Medulla oblongata (tissue), 1 donor: ENCODE results near the gene ADAMTS19.

Experiments
- DNase-seq: peaks from one replicate; pipeline ENCODE4 v3.0.0-alpha.2; 2015; ENCODE audit errors: extremely low spot score

Gene ADAMTS19

DNA sequence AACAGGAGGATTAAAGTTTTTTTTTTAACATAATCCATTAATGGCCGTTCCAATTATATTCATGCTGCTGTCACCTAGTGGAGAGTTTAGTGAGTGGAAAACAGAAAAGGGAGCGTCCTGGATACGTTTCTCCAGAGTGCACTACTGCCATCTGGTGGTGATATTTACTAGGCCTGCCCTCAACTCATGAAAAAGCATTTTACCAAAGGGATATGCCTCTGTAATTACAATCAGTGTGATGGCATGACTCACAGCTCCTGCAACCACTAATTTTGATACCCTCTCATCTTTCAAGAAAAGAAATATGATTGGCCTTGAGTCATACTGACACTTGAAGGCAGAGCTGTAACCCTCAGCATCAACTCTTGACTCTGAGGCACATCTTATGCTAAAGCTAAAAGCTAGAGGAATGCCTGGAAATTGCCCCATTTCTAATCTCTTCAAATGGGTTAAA, 307.9 kb downstream of the ADAMTS19 start:
- DNase-seq = peak; percentile 96

- no peak for DNase-seq
These were observed 308.6 kb downstream of the ADAMTS19 start for GRCh38 chr5:129768735-129769134.

DNA sequence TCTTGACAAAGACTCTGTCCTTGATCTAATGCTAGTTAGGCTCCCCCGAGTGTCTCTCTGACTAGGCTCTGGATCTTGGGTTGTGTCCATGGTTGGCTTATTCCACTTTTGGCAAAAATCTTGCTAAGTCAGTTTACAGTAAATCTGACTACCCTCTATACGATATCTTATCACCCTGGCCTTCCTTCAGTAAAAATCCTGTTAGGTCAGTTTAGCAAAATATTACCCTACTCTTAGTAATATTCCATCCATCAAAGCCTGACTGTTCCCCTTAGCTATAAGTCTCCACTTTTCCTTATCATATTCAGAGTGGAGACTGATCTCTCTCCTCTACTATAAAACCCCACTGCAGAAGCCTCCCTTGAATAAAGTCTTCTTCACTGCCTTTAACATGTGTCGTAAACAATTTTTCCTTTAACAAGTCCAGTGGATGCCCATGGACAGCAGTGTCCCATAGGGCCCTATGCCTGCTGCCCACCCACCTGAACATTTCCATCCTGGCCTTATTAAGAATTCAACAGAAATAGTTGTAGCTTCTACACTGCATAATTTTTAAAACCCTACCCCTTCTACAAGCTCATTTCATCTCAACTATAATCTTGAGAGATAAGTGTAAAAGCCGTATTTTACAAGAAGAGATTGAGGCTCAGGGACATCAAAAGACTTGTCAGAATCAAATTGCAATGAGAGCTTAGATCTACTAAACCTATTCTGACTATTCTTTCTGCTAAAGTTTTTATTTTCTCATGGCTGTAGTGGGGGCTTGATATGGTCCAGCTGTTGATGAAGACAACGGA, 310.1 kb downstream of the ADAMTS19 start:
- DNase-seq = no peak

DNA sequence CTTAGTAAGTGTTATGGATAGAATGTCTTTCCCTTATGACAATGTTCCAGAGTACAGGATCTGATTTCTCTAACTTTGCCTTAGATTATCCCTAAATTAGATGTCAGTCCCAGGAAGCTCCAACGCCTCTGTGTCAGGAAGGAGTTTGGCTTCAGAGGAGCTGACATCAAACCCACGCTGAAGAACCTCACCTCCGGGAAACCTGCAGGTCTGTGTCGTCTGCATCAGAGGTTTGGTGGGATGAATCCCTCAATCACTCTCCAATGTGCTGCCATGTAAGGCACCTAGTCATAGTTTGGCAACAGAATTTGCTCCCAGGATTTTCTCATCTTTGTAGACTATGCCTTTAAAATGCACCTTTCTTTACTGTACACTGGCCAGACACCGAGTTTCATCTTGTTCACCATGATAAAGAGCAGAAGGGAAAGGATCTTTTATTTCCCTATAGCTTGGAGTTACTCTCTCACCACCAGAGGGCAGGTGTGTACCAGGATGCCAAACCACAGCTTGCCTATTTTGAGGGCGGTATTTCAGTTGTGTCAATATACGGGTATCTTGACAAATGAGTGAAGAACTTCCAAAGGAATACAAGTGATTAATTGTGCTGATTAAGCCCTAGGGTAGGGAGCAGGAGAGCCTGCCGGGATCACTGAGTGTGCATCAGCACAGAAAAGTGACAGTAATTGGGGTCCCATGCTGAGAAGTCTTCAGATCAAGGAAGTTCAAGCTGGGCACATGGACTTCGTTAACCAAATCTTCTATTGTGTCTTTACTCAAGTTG, 311.1 kb downstream of the ADAMTS19 start:
- peak; percentile 92 for DNase-seq

GRCh38 chr5:129773376-129773775, 313.3 kb downstream of the ADAMTS19 start:
- no peak for DNase-seq

DNA sequence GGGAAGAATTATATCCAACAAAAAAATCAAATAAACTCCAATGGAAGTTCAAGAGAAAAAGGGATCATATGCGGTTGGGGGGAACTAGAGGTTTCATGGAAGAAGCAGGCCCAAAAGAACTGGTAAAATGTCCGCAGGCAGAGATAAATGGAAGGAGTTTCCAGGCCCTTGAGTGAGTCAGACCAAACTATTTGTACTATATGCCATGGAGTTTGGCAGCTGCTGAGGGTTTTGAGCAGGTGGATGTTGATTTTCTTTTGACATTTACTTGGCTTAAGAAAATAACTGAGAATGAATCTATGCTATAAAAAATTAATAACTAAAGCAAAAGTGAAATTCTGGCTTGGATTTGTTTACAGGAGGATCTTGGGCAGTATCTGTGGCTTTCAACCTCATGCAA, 321.5 kb downstream of the ADAMTS19 start:
- no peak for DNase-seq
